ENCODE data around the gene SMAD3.

DNA sequence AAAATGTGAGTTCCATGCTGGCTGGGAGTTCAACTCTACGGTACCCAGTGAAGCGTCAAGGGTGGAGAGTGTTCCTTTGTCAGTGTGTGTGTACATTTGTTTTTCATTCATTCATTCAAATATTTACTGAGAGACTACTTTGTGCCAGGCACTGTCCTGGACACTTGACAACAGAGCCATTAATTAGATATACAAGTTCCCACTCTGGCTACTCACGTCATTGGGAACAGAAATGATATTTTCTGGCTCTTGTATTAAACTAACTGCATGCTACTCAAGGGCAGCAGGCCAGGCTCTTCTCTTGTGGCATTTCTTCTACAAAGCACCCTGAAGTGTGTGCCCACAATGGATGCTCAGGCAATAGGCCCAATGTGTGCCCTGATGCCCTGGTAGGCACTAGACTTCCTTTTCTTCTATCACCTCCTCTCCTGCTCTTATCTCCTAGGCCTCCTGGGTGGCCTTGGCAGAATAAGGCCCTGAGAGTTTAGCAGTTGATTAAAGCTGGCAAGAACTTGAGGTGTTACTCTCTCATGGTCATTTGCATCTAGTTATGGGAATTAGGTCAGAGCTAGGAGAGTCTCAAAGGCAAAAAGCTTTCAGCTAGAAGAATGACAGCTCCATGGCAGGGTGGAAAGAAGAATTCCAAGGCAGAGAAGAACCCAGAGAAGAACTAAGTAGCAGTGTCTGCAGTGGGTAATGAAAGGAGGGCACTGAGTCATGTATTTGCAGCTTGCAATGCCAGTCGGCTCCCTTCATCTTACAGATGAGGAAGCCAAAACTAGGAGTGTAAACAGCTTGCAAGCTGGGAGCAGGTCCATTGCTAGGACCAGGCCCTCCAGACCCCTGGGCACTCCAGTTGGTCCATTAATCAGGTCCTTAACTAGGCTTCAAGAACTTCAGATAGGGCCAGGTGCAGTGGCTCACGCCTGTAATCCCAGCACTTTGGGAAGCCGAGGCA is 14.0 kb upstream of the SMAD3 start:
- TF ChIP-seq POLR2A (IDR thresholded peaks at IDR 0.05), result no peak
- TF ChIP-seq, protein P1, sequence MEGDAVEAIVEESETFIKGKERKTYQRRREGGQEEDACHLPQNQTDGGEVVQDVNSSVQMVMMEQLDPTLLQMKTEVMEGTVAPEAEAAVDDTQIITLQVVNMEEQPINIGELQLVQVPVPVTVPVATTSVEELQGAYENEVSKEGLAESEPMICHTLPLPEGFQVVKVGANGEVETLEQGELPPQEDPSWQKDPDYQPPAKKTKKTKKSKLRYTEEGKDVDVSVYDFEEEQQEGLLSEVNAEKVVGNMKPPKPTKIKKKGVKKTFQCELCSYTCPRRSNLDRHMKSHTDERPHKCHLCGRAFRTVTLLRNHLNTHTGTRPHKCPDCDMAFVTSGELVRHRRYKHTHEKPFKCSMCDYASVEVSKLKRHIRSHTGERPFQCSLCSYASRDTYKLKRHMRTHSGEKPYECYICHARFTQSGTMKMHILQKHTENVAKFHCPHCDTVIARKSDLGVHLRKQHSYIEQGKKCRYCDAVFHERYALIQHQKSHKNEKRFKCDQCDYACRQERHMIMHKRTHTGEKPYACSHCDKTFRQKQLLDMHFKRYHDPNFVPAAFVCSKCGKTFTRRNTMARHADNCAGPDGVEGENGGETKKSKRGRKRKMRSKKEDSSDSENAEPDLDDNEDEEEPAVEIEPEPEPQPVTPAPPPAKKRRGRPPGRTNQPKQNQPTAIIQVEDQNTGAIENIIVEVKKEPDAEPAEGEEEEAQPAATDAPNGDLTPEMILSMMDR (IDR thresholded peaks at IDR 0.05), result no peak

Data from prostate gland (tissue), 2 donors.